DND-41 (cell line): Measurements from ENCODE around the gene C11orf16.

Source experiments
- ATAC-seq: fragments of 200-7000 bp; cut with Tn5 transposase; 3 replicates; pipeline ENCODE4 v1.9.1; 2021; ENCODE audit warnings: low read depth; ENCODE audit not compliant: insufficient read depth
- DNase-seq: peaks from one replicate; pipeline ENCODE4 v3.0.0-alpha.2; 2020
- H2AFZ ChIP-seq: 2 replicates; pipeline ENCODE4 v1.6.0; 2012; ENCODE audit warnings: low read depth, low read length
- H3K27ac ChIP-seq: 2 replicates; pipeline ENCODE4 v1.5.1; 2012; ENCODE audit warnings: low read length, inconsistent platforms
- H3K27me3 ChIP-seq: fragments of 200-600 bp; sonication (generic); 2 replicates; pipeline ENCODE4 v1.6.0; 2012; ENCODE audit warnings: low read length, mild to moderate bottlenecking, inconsistent platforms; ENCODE audit not compliant: insufficient read depth, poor library complexity
- H3K36me3 ChIP-seq: 2 replicates; pipeline ENCODE4 v1.5.1; 2012; ENCODE audit warnings: low read length, inconsistent platforms; ENCODE audit not compliant: insufficient read depth
- H3K4me1 ChIP-seq: 2 replicates; pipeline ENCODE4 v1.5.1; 2012; ENCODE audit warnings: mild to moderate bottlenecking, low read length; ENCODE audit not compliant: insufficient read depth
- H3K4me2 ChIP-seq: 2 replicates; pipeline ENCODE4 v1.6.0; 2012; ENCODE audit warnings: mild to moderate bottlenecking, moderate library complexity, low read length, inconsistent platforms; ENCODE audit not compliant: insufficient read depth
- H3K4me3 ChIP-seq, 2 experiments: fragments of 200-600 bp in 1 of 2; shearing (Covaris generic) in 1 of 2; 2 replicates each; pipeline ENCODE4 v1.5.1; 2012 to 2016; ENCODE audit warnings: inconsistent platforms in 2 of 2, low read length in 2 of 2, mild to moderate bottlenecking in 2 of 2, low read depth in 1 of 2, moderate library complexity in 1 of 2
- H3K79me2 ChIP-seq: 2 replicates; pipeline ENCODE4 v1.6.0; 2012; ENCODE audit warnings: low read length, inconsistent platforms; ENCODE audit not compliant: insufficient read depth
- H3K9ac ChIP-seq: 2 replicates; pipeline ENCODE4 v1.6.0; 2012; ENCODE audit warnings: low read depth, mild to moderate bottlenecking, inconsistent platforms, low read length, moderate library complexity
- H3K9me3 ChIP-seq: 2 replicates; pipeline ENCODE4 v1.5.1; 2012; ENCODE audit warnings: low read length, moderate library complexity, mild to moderate bottlenecking, inconsistent platforms; ENCODE audit not compliant: insufficient read depth, severe bottlenecking
- H4K20me1 ChIP-seq: 2 replicates; pipeline ENCODE4 v1.6.0; 2012; ENCODE audit warnings: low read length; ENCODE audit not compliant: insufficient read depth
- CTCF ChIP-seq: IDR thresholded peaks from 2 replicates; pipeline ENCODE4 v1.5.1; 2012; ENCODE audit warnings: borderline replicate concordance, low read length, moderate library complexity, mild to moderate bottlenecking; ENCODE audit not compliant: poor library complexity, severe bottlenecking; ENCODE audit errors: extremely low read depth
- EZH2 ChIP-seq: IDR thresholded peaks from 3 replicates; pipeline ENCODE4 v1.6.1; 2012; ENCODE audit warnings: borderline replicate concordance, low read depth, mild to moderate bottlenecking, moderate library complexity, low read length, inconsistent platforms; ENCODE audit not compliant: severe bottlenecking

The C11orf16 gene

GRCh38 chr11:8917157-8917825 lies 15.5 kb downstream of the C11orf16 start:
- Histone ChIP-seq H3K27ac (no peak overlapping the region), H3K4me3 (no peak overlapping the region), H3K9ac (no peak overlapping the region), H3K9me3 (no peaks in the 10 kb centered on the region), H3K79me2 (peaks cover 25% of the 10 kb centered on the region), H4K20me1 (peaks cover 4% of the 10 kb centered on the region; the same call in 1 of the 2 replicates), H3K36me3 (peaks cover 78% of the 10 kb centered on the region), H3K4me2 (no peak overlapping the region), H2AFZ (no peak overlapping the region), H3K4me1 (peaks cover 27% of the 10 kb centered on the region), H3K27me3 (no peaks in the 10 kb centered on the region)
- no peak for DNase-seq
- TF ChIP-seq EZH2 (no peak), CTCF (no peak)
- no peak for ATAC-seq

GRCh38 chr11:8914661-8915018 lies 18.1 kb downstream of the C11orf16 start:
- no peaks in the 10 kb centered on the region for H3K27me3 ChIP-seq
- H3K9me3 ChIP-seq, result no peaks in the 10 kb centered on the region
- H3K36me3 ChIP-seq, result peaks cover 56% of the 10 kb centered on the region
- no peak for TF ChIP-seq EZH2
- peaks cover 40% of the 10 kb centered on the region for H3K4me1 ChIP-seq
- no peak overlapping the region for H3K4me3 ChIP-seq
- no peak for DNase-seq
- H4K20me1 ChIP-seq, result peaks cover 4% of the 10 kb centered on the region; the same call in 1 of the 2 replicates
- no peak overlapping the region for H3K9ac ChIP-seq
- H3K79me2 ChIP-seq, result peaks cover 36% of the 10 kb centered on the region
- H3K4me2 ChIP-seq, result peak overlapping the region; percentile 51
- ATAC-seq, result no peak
- H3K27ac ChIP-seq, result no peak overlapping the region
- H2AFZ ChIP-seq, result no peak overlapping the region

- peak overlapping the region in 1 of 2 experiments; percentile 23; a peak in 1 of 4 replicates for H3K4me3 ChIP-seq
- H3K79me2 ChIP-seq, result peaks cover 36% of the 10 kb centered on the region
- H3K27ac ChIP-seq, result peak overlapping the region; percentile 57; the same call in 1 of the 2 replicates
- H3K27me3 ChIP-seq, result no peaks in the 10 kb centered on the region
- peak overlapping the region; percentile 25; the same call in 1 of the 2 replicates for H3K9ac ChIP-seq
- peaks cover 52% of the 10 kb centered on the region for H3K36me3 ChIP-seq
- peak overlapping the region; percentile 51 for H3K4me2 ChIP-seq
- peaks cover 44% of the 10 kb centered on the region for H3K4me1 ChIP-seq
- TF ChIP-seq EZH2, result no peak
- peak; percentile 87 for TF ChIP-seq CTCF
- DNase-seq, result peak; percentile 68
- ATAC-seq, result peak; percentile 29; the same call in 2 of the 3 replicates
- H3K9me3 ChIP-seq, result no peaks in the 10 kb centered on the region
- 0 out of 2 replicates have a peak overlapping the region, but pooled peaks have one; percentile 19 for H2AFZ ChIP-seq
- peaks cover 4% of the 10 kb centered on the region; the same call in 1 of the 2 replicates for H4K20me1 ChIP-seq
Measured at GRCh38 chr11:8913961-8914660, 18.6 kb downstream of the C11orf16 start.
